HCT116 (cell line): ENCODE results near the gene ARL5C. TPM values are rescaled to one million over a fixed set of nuclear protein-coding genes. Genes with fewer than 3 reads are reported as not detected.

Experiments used
- ATAC-seq: fragments of 200-7000 bp; cut with Tn5 transposase; 2 replicates; pipeline ENCODE4 v1.9.1; 2020; ENCODE audit warnings: mild to moderate bottlenecking, moderate library complexity
- Bru-seq: library from RNA; stranded (reverse); fragments of 400-500 nt; gene quantifications from one replicate; lab custom pipeline; 2021; lab: Mats Ljungman, UMichigan
- BruChase-seq, 2 experiments: library from RNA; stranded (reverse); fragments of 400-500 nt; gene quantifications; one replicate each; lab custom pipeline; 2021; lab: Mats Ljungman, UMichigan
- BruUV-seq: library from RNA; stranded (reverse); fragments of 400-500 nt; replicated peaks from 2 replicates; lab custom pipeline; 2021; lab: Mats Ljungman, UMichigan
- CTCF ChIA-PET: fragments of 300-600 bp; sonication (Branson Sonifier 250); formaldehyde crosslinking; loops from one replicate; lab custom pipeline; 2021; ENCODE audit warnings: antibody characterized with exemption; lab: Charles Lee
- POLR2A ChIA-PET: fragments of 300-600, 350-600 bp; sonication (Branson Sonifier 250); formaldehyde crosslinking; loops from one replicate; lab custom pipeline; 2021; ENCODE audit warnings: antibody characterized with exemption; lab: Charles Lee
- RAD21 ChIA-PET, 2 experiments: fragments of 300-600 bp; sonication (Branson Sonifier 250); formaldehyde crosslinking; loops; one replicate each; lab custom pipeline; 2023; ENCODE audit warnings: low total read pairs in 2 of 2; ENCODE audit not compliant: uncharacterized antibody in 2 of 2, unreplicated experiment in 2 of 2, low non-redundant PET in 1 of 2; lab: Charles Lee
- DNase-seq: peaks from one replicate; pipeline ENCODE4 v3.0.0-alpha.2; 2010; ENCODE audit warnings: low read depth, low spot score
- H2AFZ ChIP-seq: fragments of 200-600 bp; shearing (Covaris generic), sonication (generic); 2 replicates; pipeline ENCODE4 v1.6.1; 2017; ENCODE audit warnings: low read depth, mixed run types, mixed read lengths, antibody characterized with exemption, low read length; ENCODE audit not compliant: poor library complexity, severe bottlenecking
- H3K27ac ChIP-seq: 2 replicates; pipeline ENCODE4 v1.5.1; 2012; ENCODE audit warnings: low read depth, low read length
- H3K27me3 ChIP-seq: fragments of 200-600 bp; sonication (generic); 2 replicates; pipeline ENCODE4 v1.6.1; 2016; ENCODE audit warnings: mixed run types, low read length, mixed read lengths; ENCODE audit not compliant: insufficient read depth
- H3K36me3 ChIP-seq, 2 experiments: fragments of 200-500 bp in 1 of 2; fragments of 200-600 bp in 1 of 2; sonication (Bioruptor generic) in 1 of 2; sonication (generic) in 1 of 2; 2 replicates each; pipeline versions ENCODE4 v1.5.1 to v1.6.1; 2014 to 2016; ENCODE audit warnings: low read length in 2 of 2, inconsistent platforms in 1 of 2, mixed read lengths in 1 of 2, mixed run types in 1 of 2; ENCODE audit not compliant: insufficient read depth in 2 of 2, control insufficient read depth in 1 of 2
- H3K4me1 ChIP-seq, 2 experiments: fragments of 200-600 bp in 1 of 2; sonication (generic) in 1 of 2; 2 replicates each; pipeline versions ENCODE4 v1.5.1 to v1.6.1; 2012 to 2017; ENCODE audit warnings: low read length in 2 of 2, inconsistent platforms in 1 of 2, mild to moderate bottlenecking in 1 of 2, mixed read lengths in 1 of 2, mixed run types in 1 of 2, moderate library complexity in 1 of 2; ENCODE audit not compliant: insufficient read depth in 2 of 2, control insufficient read depth in 1 of 2
- H3K4me2 ChIP-seq: fragments of 200-600 bp; sonication (generic); 2 replicates; pipeline ENCODE4 v1.6.1; 2017; ENCODE audit warnings: mixed run types, low read length, mixed read lengths
- H3K4me3 ChIP-seq, 2 experiments: fragments of 200-600 bp in 1 of 2; sonication (generic) in 1 of 2; replicated peaks in 1 of 2; 2 replicates each; pipeline ENCODE4 v1.5.1; 2011 to 2016; ENCODE audit warnings: low read length in 2 of 2, control low read depth in 1 of 2, low read depth in 1 of 2, mild to moderate bottlenecking in 1 of 2, mixed read lengths in 1 of 2, mixed run types in 1 of 2
- H3K79me2 ChIP-seq: fragments of 200-600 bp; sonication (generic); 2 replicates; pipeline ENCODE4 v1.6.1; 2017; ENCODE audit warnings: mild to moderate bottlenecking, mixed run types, low read length, moderate library complexity, mixed read lengths; ENCODE audit not compliant: insufficient read depth
- H3K9ac ChIP-seq: fragments of 200-600 bp; sonication (generic); 2 replicates; pipeline ENCODE4 v1.6.1; 2016; ENCODE audit warnings: low read length, mixed read lengths
- H3K9me2 ChIP-seq: fragments of 200-600 bp; sonication (generic), shearing (Covaris generic); 2 replicates; pipeline ENCODE4 v1.6.1; 2017; ENCODE audit warnings: mixed run types, mild to moderate bottlenecking, moderate library complexity; ENCODE audit not compliant: insufficient read depth
- H3K9me3 ChIP-seq, 2 experiments: fragments of 200-500 bp in 1 of 2; fragments of 200-600 bp in 1 of 2; sonication (Bioruptor generic) in 1 of 2; sonication (generic) in 1 of 2; 2 replicates each; pipeline ENCODE4 v1.6.1; 2014 to 2017; ENCODE audit warnings: low read length in 2 of 2, mixed read lengths in 2 of 2, inconsistent platforms in 1 of 2, low read depth in 1 of 2, mild to moderate bottlenecking in 1 of 2, mixed run types in 1 of 2, moderate library complexity in 1 of 2; ENCODE audit not compliant: control insufficient read depth in 1 of 2, insufficient read depth in 1 of 2
- H4K20me1 ChIP-seq: fragments of 200-600 bp; sonication (generic), shearing (Covaris generic); 2 replicates; pipeline ENCODE4 v1.6.1; 2017; ENCODE audit warnings: mixed run types, mild to moderate bottlenecking, moderate library complexity; ENCODE audit not compliant: insufficient read depth
- CBX3 ChIP-seq: IDR thresholded peaks from 2 replicates; pipeline ENCODE4 v1.6.1; 2012; ENCODE audit warnings: low read depth
- MAX ChIP-seq: IDR thresholded peaks from 2 replicates; pipeline ENCODE4 v1.6.1; 2012
- POLR2AphosphoS5 ChIP-seq: IDR thresholded peaks from 2 replicates; pipeline ENCODE4 v1.6.1; 2011; ENCODE audit warnings: mild to moderate bottlenecking, low read depth, low read length, moderate library complexity
- YY1 ChIP-seq: IDR thresholded peaks from 2 replicates; pipeline ENCODE4 v1.6.1; 2011; ENCODE audit warnings: low read length, low read depth, moderate library complexity, mild to moderate bottlenecking; ENCODE audit not compliant: insufficient replicate concordance; ENCODE audit errors: extremely low read depth
- intact Hi-C: fragments of 100-400 bp; cut with micrococcal nuclease; formaldehyde crosslinking; loops from 2 replicates; pipeline ENCODE4 v1.10.0; 2022
- long read RNA-seq: library from polyadenylated mRNA; unstranded; transcript quantifications from one replicate; pipeline ENCODE4 v2.0.0, GENCODE V29; 2021; ENCODE audit not compliant: unreplicated experiment
- polyA plus RNA-seq: library from polyadenylated mRNA; unstranded; fragments of >200 nt; gene quantifications from 2 replicates; pipeline ENCODE4 v1.2.1, GENCODE V29; 2012; ENCODE audit warnings: missing spikeins
- total RNA-seq: library from RNA; stranded (reverse); gene quantifications from one replicate; pipeline ENCODE4 v1.2.1, GENCODE V29; 2021; ENCODE audit not compliant: unreplicated experiment

The ARL5C gene
- total RNA-seq (not detected), Bru-seq, nascent RNA (percentile 17 among the genes with signal in this experiment), BruChase-seq, experiment 1, labeled RNA remaining after a 6-hour chase (percentile 22 among the genes with signal in this experiment), BruChase-seq, experiment 2, labeled RNA remaining after a 2-hour chase (percentile 13 among the genes with signal in this experiment)
- polyA plus RNA-seq: not detected in 2 replicates
- long read RNA-seq: 0 reads

- BruUV-seq: no TSS peak
- no peak within 1 kb of the TSS for H3K4me2 ChIP-seq
- no peaks in the 10 kb centered on the region for H3K27me3 ChIP-seq
- H3K36me3 ChIP-seq: no peaks in the 10 kb centered on the region
- H3K79me2 ChIP-seq: no peaks in the 10 kb centered on the region
- intact Hi-C loops: no loop called here
- peaks cover 6 to 10% of the 10 kb centered on the region in 2 experiments; a peak in 3 of 4 replicates for H3K4me1 ChIP-seq
- TF ChIP-seq YY1 (no peak), POLR2AphosphoS5 (no peak)
- H3K9ac ChIP-seq: no peak within 1 kb of the TSS
- H3K4me3 ChIP-seq: no peak within 1 kb of the TSS
- H3K9me3 ChIP-seq: no peaks in the 10 kb centered on the region
- ChIA-PET CTCF (interaction anchor here (1.5 to 1.9 kb wide), 2 partner anchors 9 to 183 kb away, joined by 4 to 11 read pairs; no protein-coding TSS in a partner anchor), POLR2A (no interaction called here), RAD21 (no interaction called here)
- DNase-seq (no peak), ATAC-seq (no peak)
- H2AFZ ChIP-seq: peak within 1 kb of the TSS; percentile 83
- no peak within 1 kb of the TSS; the same call in 1 of the 2 replicates for H3K27ac ChIP-seq
- no peaks in the 10 kb centered on the region for H3K9me2 ChIP-seq
- no peaks in the 10 kb centered on the region for H4K20me1 ChIP-seq
Observed at GRCh38 chr17:39165841-39166349, at the start of gene ARL5C. TSS of gene ARL5C (minus strand) at chr17:39166161. CDS start at chr17:39165760, 401 bp downstream.

GRCh38 chr17:39213852-39214251, 47.9 kb upstream of the ARL5C start:
- Histone ChIP-seq H3K4me2 (peak overlapping the region; percentile 58), H3K27ac (no peak overlapping the region; the same call in 1 of the 2 replicates), H3K9ac (peak overlapping the region; percentile 24; the same call in 1 of the 2 replicates), H3K9me3 (no peaks in the 10 kb centered on the region), H3K79me2 (no peaks in the 10 kb centered on the region), H3K4me1 (peaks cover 20 to 32% of the 10 kb centered on the region in 2 experiments), H3K9me2 (no peaks in the 10 kb centered on the region), H3K4me3 (no peak overlapping the region)
- ChIA-PET CTCF (interaction anchor here (1.9 kb wide), 1 partner anchor 24 kb away, joined by 4 read pairs; no protein-coding TSS in a partner anchor), RAD21 (no interaction called here)
- TF ChIP-seq MAX: peak; percentile 71; the same call in 1 of the 2 replicates
- no peak for TF ChIP-seq YY1
- TF ChIP-seq CBX3: peak; percentile 70
- TF ChIP-seq, all 23 proteins: peak for 2
- no peak overlapping the region for H2AFZ ChIP-seq
- H3K36me3 ChIP-seq: no peaks in the 10 kb centered on the region
- BruUV-seq: no TSS peak
- intact Hi-C loops: no loop called here
- POLR2A ChIA-PET: interaction anchor here (2.3 kb wide), 1 partner anchor 14 kb away, joined by 11 read pairs; the partner anchor contains the start of gene RPL19
- ATAC-seq (peak; percentile 98), DNase-seq (peak; percentile 86)
- H4K20me1 ChIP-seq: no peaks in the 10 kb centered on the region
- no peaks in the 10 kb centered on the region for H3K27me3 ChIP-seq
